Glomerular endothelial cell (primary cell): ENCODE measurements around the gene STK24. TPM values are rescaled to one million over a fixed set of nuclear protein-coding genes. Genes with fewer than 3 reads are reported as not detected.

ENCODE experiments used
- DNase-seq: peaks from one replicate; pipeline ENCODE4 v3.0.0-alpha.2; 2011; ENCODE audit warnings: low read depth, low spot score; ENCODE audit errors: extremely low read depth
- total RNA-seq: library from RNA; depleted of rRNA; stranded (reverse); fragments of >200 nt; gene quantifications from 2 replicates; pipeline ENCODE4 v1.2.3, GENCODE V29; 2015

STK24 gene
- total RNA-seq, 1 donor from 2014 or later: 84.1 TPM

- no peak for DNase-seq
Observed at GRCh38 chr13:98442391-98443230, 134.3 kb downstream of the STK24 start.

GRCh38 chr13:98441056-98441676 lies 135.7 kb downstream of the STK24 start:
- DNase-seq: no peak

GRCh38 chr13:98440390-98441055 lies 136.4 kb downstream of the STK24 start:
- DNase-seq: no peak

- no peak for DNase-seq
Observed at GRCh38 chr13:98439896-98440295, 137.0 kb downstream of the STK24 start.

- no peak for DNase-seq
Observed at GRCh38 chr13:98439126-98439828, 137.6 kb downstream of the STK24 start.

GRCh38 chr13:98438246-98439125 lies 138.4 kb downstream of the STK24 start:
- DNase-seq: no peak

GRCh38 chr13:98436233-98436910 lies 140.5 kb downstream of the STK24 start:
- no peak for DNase-seq

- DNase-seq: no peak
Observed at GRCh38 chr13:98435376-98435775, 141.5 kb downstream of the STK24 start.

- DNase-seq: no peak
Observed at GRCh38 chr13:98434060-98434459, 142.8 kb downstream of the STK24 start.

GRCh38 chr13:98433654-98434053 lies 143.3 kb downstream of the STK24 start:
- no peak for DNase-seq

GRCh38 chr13:98432638-98433037 lies 144.3 kb downstream of the STK24 start:
- DNase-seq: no peak

GRCh38 chr13:98429977-98430736 lies 146.8 kb downstream of the STK24 start:
- DNase-seq: no peak

- no peak for DNase-seq
Observed at GRCh38 chr13:98429531-98429930, 147.4 kb downstream of the STK24 start.

- DNase-seq: no peak
Observed at GRCh38 chr13:98429081-98429480, 147.8 kb downstream of the STK24 start.

GRCh38 chr13:98428256-98428966 lies 148.5 kb downstream of the STK24 start:
- DNase-seq: no peak

GRCh38 chr13:98427331-98427995 lies 149.4 kb downstream of the STK24 start:
- DNase-seq: no peak

GRCh38 chr13:98423417-98423816 lies 153.5 kb downstream of the STK24 start:
- DNase-seq: no peak

- no peak for DNase-seq
Observed at GRCh38 chr13:98422046-98422445, 154.9 kb downstream of the STK24 start.
